SK-N-SH (cell line): Measurements from ENCODE around the gene SRSF2. TPM values are rescaled to one million over a fixed set of nuclear protein-coding genes. Genes with fewer than 3 reads are reported as not detected.

Experiments used
- CTCF ChIA-PET: fragments of 300-600, 350-600 bp; formaldehyde crosslinking; extraction: SDS; loops from one replicate; lab custom pipeline; 2021; lab: Yijun Ruan, JAX
- POLR2A ChIA-PET: fragments of 350-600 bp; sonication (Branson Sonifier 250); formaldehyde crosslinking; extraction: SDS; loops from one replicate; lab custom pipeline; 2020; ENCODE audit warnings: antibody characterized with exemption, inconsistent platforms; lab: Yijun Ruan, JAX
- DNase-seq: peaks from one replicate; pipeline ENCODE4 v3.0.0; 2012
- H2AFZ ChIP-seq: fragments of 200-600 bp; sonication (generic); 2 replicates; pipeline ENCODE4 v1.8.1; 2016; ENCODE audit warnings: antibody characterized with exemption, mild to moderate bottlenecking, low read depth
- H3F3A ChIP-seq: fragments of 200-600 bp; sonication (generic); replicated peaks from 2 replicates; pipeline ENCODE3; 2016; ENCODE audit warnings: antibody characterized with exemption, mild to moderate bottlenecking; ENCODE audit not compliant: insufficient read depth
- H3K27ac ChIP-seq, 2 experiments: fragments of 200-500 bp in 1 of 2; fragments of 200-600 bp in 1 of 2; sonication (Bioruptor generic) in 1 of 2; sonication (generic), shearing (Covaris generic) in 1 of 2; 2 replicates each; pipeline versions ENCODE4 v1.5.1 to v1.6.1; 2014 to 2016; ENCODE audit warnings: low read depth in 2 of 2, inconsistent platforms in 1 of 2, low read length in 1 of 2, mild to moderate bottlenecking in 1 of 2, mixed read lengths in 1 of 2
- H3K27me3 ChIP-seq: fragments of 200-600 bp; sonication (generic), shearing (Covaris generic); 2 replicates; pipeline ENCODE4 v1.6.1; 2016; ENCODE audit warnings: mixed run types; ENCODE audit not compliant: insufficient read depth
- H3K36me3 ChIP-seq, 2 experiments: fragments of 200-500 bp in 1 of 2; fragments of 200-600 bp in 1 of 2; sonication (Bioruptor generic) in 1 of 2; sonication (generic) in 1 of 2; replicated peaks in 1 of 2; 2 replicates each; pipeline versions ENCODE3 to v1.5.1; 2014 to 2016; ENCODE audit warnings: low read length in 1 of 2, mild to moderate bottlenecking in 1 of 2; ENCODE audit not compliant: insufficient read depth in 2 of 2, control insufficient read depth in 1 of 2
- H3K4me1 ChIP-seq, 2 experiments: fragments of 200-500 bp in 1 of 2; fragments of 200-600 bp in 1 of 2; sonication (Bioruptor generic) in 1 of 2; sonication (generic), shearing (Covaris generic) in 1 of 2; 2 replicates each; pipeline versions ENCODE4 v1.5.1 to v1.6.1; 2014 to 2016; ENCODE audit warnings: low read depth in 1 of 2, low read length in 1 of 2, mixed run types in 1 of 2; ENCODE audit not compliant: insufficient read depth in 2 of 2, control insufficient read depth in 1 of 2
- H3K4me2 ChIP-seq: fragments of 200-600 bp; sonication (generic), shearing (Covaris generic); 2 replicates; pipeline ENCODE4 v1.6.1; 2017; ENCODE audit warnings: mixed run types
- H3K4me3 ChIP-seq, 2 experiments: fragments of 200-500 bp in 1 of 2; fragments of 200-600 bp in 1 of 2; sonication (Bioruptor generic) in 1 of 2; sonication (generic), shearing (Covaris generic) in 1 of 2; 2 replicates each; pipeline versions ENCODE4 v1.5.1 to v1.8.1; 2014 to 2016; ENCODE audit warnings: low read depth in 2 of 2, inconsistent platforms in 1 of 2, low read length in 1 of 2, mild to moderate bottlenecking in 1 of 2, mixed read lengths in 1 of 2, moderate library complexity in 1 of 2
- H3K79me2 ChIP-seq: fragments of 200-600 bp; sonication (generic); 2 replicates; pipeline ENCODE4 v1.8.1; 2017; ENCODE audit warnings: mild to moderate bottlenecking; ENCODE audit not compliant: insufficient read depth
- H3K9ac ChIP-seq: fragments of 200-600 bp; sonication (generic); 2 replicates; pipeline ENCODE4 v1.6.1; 2017; ENCODE audit warnings: mixed run types
- H3K9me2 ChIP-seq: fragments of 200-600 bp; sonication (generic); 2 replicates; pipeline ENCODE4 v1.6.1; 2017; ENCODE audit warnings: mixed run types
- H3K9me3 ChIP-seq: fragments of 200-600 bp; sonication (generic); 2 replicates; pipeline ENCODE4 v1.6.1; 2017; ENCODE audit warnings: mixed run types, mild to moderate bottlenecking, moderate library complexity
- H4K20me1 ChIP-seq: fragments of 200-600 bp; sonication (generic); 2 replicates; pipeline ENCODE4 v1.6.1; 2017; ENCODE audit warnings: mild to moderate bottlenecking, mixed run types; ENCODE audit not compliant: insufficient read depth
- ELF1 ChIP-seq: IDR thresholded peaks from 2 replicates; pipeline ENCODE4 v1.4.0; 2012
- FOXJ3 ChIP-seq: sonication (generic); formaldehyde crosslinking; IDR thresholded peaks from 2 replicates; pipeline ENCODE4 v1.5.1; 2020; ENCODE audit warnings: mild to moderate bottlenecking, missing genetic modification reagents
- GABPA ChIP-seq: IDR thresholded peaks from 2 replicates; pipeline ENCODE4 v1.4.0; 2012; ENCODE audit warnings: low read depth, mild to moderate bottlenecking
- GATA2 ChIP-seq: sonication (generic); formaldehyde crosslinking; IDR thresholded peaks from 2 replicates; pipeline ENCODE4 v1.5.0; 2020; ENCODE audit warnings: mild to moderate bottlenecking, missing genetic modification reagents
- MXI1 ChIP-seq: IDR thresholded peaks from 2 replicates; pipeline ENCODE4 v1.6.1; 2012; ENCODE audit warnings: mild to moderate bottlenecking, low read depth, low read length, improper control_type of control experiment
- NFIC ChIP-seq: IDR thresholded peaks from 2 replicates; pipeline ENCODE4 v1.4.0; 2012; ENCODE audit warnings: borderline replicate concordance
- NRF1 ChIP-seq: IDR thresholded peaks from 2 replicates; pipeline ENCODE4 v1.6.1; 2012; ENCODE audit warnings: low read depth, mild to moderate bottlenecking, low read length
- YY1 ChIP-seq: IDR thresholded peaks from 2 replicates; pipeline ENCODE4 v1.4.0; 2012; ENCODE audit warnings: low read depth, mild to moderate bottlenecking
- ZBTB33 ChIP-seq: IDR thresholded peaks from 2 replicates; pipeline ENCODE4 v1.4.0; 2012; ENCODE audit warnings: low read depth, borderline replicate concordance
- WGBS: methylation state at CpG from one replicate; pipeline ENCODE4 v1.1.6; 2017; ENCODE audit warnings: low lambda C conversion rate; 5-methylcytosine and 5-hydroxymethylcytosine counted together
- polyA plus RNA-seq, 3 experiments: library from polyadenylated mRNA; depleted of rRNA; stranded (reverse); fragments of >200 nt; gene quantifications; 2 replicates each; pipeline ENCODE4 v1.2.3, GENCODE V29; 2012
- TF ChIP-seq, protein P1 (sequence below): fragments of 150-350 bp; IDR thresholded peaks from 2 replicates; pipeline ENCODE4 v1.6.1; 2016; ENCODE audit warnings: mild to moderate bottlenecking, low read depth, low read length
- TF ChIP-seq, protein P2 (sequence below): fragments of 200-600 bp; sonication (generic); IDR thresholded peaks from 2 replicates; pipeline ENCODE4 v1.6.1; 2017; ENCODE audit warnings: antibody characterized with exemption, mild to moderate bottlenecking, moderate library complexity
- TF ChIP-seq, protein P3 (sequence below): IDR thresholded peaks from 2 replicates; pipeline ENCODE4 v1.6.1; 2012; ENCODE audit warnings: mild to moderate bottlenecking, low read depth, low read length, moderate library complexity

SRSF2 gene
- polyA plus RNA-seq, 1 of the 3 experiments (the other 2 are of a cell fraction), result 211 TPM

- TF ChIP-seq ELF1, result no peak
- no peak for TF ChIP-seq NFIC
- TF ChIP-seq, protein P1, sequence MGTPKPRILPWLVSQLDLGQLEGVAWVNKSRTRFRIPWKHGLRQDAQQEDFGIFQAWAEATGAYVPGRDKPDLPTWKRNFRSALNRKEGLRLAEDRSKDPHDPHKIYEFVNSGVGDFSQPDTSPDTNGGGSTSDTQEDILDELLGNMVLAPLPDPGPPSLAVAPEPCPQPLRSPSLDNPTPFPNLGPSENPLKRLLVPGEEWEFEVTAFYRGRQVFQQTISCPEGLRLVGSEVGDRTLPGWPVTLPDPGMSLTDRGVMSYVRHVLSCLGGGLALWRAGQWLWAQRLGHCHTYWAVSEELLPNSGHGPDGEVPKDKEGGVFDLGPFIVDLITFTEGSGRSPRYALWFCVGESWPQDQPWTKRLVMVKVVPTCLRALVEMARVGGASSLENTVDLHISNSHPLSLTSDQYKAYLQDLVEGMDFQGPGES, result no peak
- TF ChIP-seq GABPA, result no peak
These were observed 30.3 kb downstream of the SRSF2 start (continued) for GRCh38 chr17:76706817-76707216.

- 94% methylated on average over 4 of the region's 4 CpGs for WGBS
- Histone ChIP-seq H3K9ac (no peak overlapping the region), H3K4me2 (no peak overlapping the region), H3K36me3 (peaks cover 2 to 8% of the 10 kb centered on the region in 2 experiments), H3K9me3 (no peaks in the 10 kb centered on the region), H3K27ac (no peak overlapping the region), H3K27me3 (no peaks in the 10 kb centered on the region), H3K4me3 (no peak overlapping the region), H2AFZ (no peak overlapping the region), H3F3A (peaks cover 38% of the 10 kb centered on the region), H3K4me1 (peaks cover 25 to 43% of the 10 kb centered on the region in 2 experiments), H3K79me2 (peaks cover 98% of the 10 kb centered on the region), H3K9me2 (no peaks in the 10 kb centered on the region), H4K20me1 (peaks cover 53% of the 10 kb centered on the region)
- POLR2A ChIA-PET, result no interaction called here
- CTCF ChIA-PET, result interaction anchor here (0.9 to 8.3 kb wide), 6 partner anchors 11 to 158 kb away, joined by 3 to 50 read pairs (median 3); no protein-coding TSS in a partner anchor
- TF ChIP-seq ZBTB33, result no peak
- TF ChIP-seq, protein P2, sequence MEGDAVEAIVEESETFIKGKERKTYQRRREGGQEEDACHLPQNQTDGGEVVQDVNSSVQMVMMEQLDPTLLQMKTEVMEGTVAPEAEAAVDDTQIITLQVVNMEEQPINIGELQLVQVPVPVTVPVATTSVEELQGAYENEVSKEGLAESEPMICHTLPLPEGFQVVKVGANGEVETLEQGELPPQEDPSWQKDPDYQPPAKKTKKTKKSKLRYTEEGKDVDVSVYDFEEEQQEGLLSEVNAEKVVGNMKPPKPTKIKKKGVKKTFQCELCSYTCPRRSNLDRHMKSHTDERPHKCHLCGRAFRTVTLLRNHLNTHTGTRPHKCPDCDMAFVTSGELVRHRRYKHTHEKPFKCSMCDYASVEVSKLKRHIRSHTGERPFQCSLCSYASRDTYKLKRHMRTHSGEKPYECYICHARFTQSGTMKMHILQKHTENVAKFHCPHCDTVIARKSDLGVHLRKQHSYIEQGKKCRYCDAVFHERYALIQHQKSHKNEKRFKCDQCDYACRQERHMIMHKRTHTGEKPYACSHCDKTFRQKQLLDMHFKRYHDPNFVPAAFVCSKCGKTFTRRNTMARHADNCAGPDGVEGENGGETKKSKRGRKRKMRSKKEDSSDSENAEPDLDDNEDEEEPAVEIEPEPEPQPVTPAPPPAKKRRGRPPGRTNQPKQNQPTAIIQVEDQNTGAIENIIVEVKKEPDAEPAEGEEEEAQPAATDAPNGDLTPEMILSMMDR, result no peak
- no peak for TF ChIP-seq FOXJ3 (CRISPR knock-in tag)
- TF ChIP-seq MXI1, result no peak
- no peak for TF ChIP-seq YY1
- TF ChIP-seq NFIC, result no peak
- TF ChIP-seq, protein P3, sequence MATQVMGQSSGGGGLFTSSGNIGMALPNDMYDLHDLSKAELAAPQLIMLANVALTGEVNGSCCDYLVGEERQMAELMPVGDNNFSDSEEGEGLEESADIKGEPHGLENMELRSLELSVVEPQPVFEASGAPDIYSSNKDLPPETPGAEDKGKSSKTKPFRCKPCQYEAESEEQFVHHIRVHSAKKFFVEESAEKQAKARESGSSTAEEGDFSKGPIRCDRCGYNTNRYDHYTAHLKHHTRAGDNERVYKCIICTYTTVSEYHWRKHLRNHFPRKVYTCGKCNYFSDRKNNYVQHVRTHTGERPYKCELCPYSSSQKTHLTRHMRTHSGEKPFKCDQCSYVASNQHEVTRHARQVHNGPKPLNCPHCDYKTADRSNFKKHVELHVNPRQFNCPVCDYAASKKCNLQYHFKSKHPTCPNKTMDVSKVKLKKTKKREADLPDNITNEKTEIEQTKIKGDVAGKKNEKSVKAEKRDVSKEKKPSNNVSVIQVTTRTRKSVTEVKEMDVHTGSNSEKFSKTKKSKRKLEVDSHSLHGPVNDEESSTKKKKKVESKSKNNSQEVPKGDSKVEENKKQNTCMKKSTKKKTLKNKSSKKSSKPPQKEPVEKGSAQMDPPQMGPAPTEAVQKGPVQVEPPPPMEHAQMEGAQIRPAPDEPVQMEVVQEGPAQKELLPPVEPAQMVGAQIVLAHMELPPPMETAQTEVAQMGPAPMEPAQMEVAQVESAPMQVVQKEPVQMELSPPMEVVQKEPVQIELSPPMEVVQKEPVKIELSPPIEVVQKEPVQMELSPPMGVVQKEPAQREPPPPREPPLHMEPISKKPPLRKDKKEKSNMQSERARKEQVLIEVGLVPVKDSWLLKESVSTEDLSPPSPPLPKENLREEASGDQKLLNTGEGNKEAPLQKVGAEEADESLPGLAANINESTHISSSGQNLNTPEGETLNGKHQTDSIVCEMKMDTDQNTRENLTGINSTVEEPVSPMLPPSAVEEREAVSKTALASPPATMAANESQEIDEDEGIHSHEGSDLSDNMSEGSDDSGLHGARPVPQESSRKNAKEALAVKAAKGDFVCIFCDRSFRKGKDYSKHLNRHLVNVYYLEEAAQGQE, result no peak
- no peak for TF ChIP-seq NRF1
- no peak for TF ChIP-seq GATA2 (CRISPR knock-in tag)
- DNase-seq, result no peak
These were observed 32.3 kb downstream of the SRSF2 start for GRCh38 chr17:76704805-76705204.
